Right hindlimb (tissue), 1 donor: Measurements from ENCODE around the gene TMEM255B.
"Not testable (repeated sequence)": the region's sequence is repeated elsewhere in the genome, so short reads cannot be mapped to it uniquely, and the experiment has no call there.

Experiments used
- DNase-seq: peaks from one replicate; pipeline ENCODE4 v3.0.0-alpha.2; 2018

The TMEM255B gene

GRCh38 chr13:113758651-113759524 lies at the start of gene TMEM255B:
Gene TMEM255B, plus strand, starts transcription at chr13:113759226. Its CDS starts 44 bp downstream, at chr13:113759270.
- DNase-seq = peak; percentile 87

GRCh38 chr13:113722921-113723320 lies 36.1 kb upstream of the TMEM255B start:
- DNase-seq = no peak

GRCh38 chr13:113723410-113724015 lies 35.5 kb upstream of the TMEM255B start:
- no peak for DNase-seq

GRCh38 chr13:113724016-113724758 lies 34.8 kb upstream of the TMEM255B start:
- no peak for DNase-seq

DNA sequence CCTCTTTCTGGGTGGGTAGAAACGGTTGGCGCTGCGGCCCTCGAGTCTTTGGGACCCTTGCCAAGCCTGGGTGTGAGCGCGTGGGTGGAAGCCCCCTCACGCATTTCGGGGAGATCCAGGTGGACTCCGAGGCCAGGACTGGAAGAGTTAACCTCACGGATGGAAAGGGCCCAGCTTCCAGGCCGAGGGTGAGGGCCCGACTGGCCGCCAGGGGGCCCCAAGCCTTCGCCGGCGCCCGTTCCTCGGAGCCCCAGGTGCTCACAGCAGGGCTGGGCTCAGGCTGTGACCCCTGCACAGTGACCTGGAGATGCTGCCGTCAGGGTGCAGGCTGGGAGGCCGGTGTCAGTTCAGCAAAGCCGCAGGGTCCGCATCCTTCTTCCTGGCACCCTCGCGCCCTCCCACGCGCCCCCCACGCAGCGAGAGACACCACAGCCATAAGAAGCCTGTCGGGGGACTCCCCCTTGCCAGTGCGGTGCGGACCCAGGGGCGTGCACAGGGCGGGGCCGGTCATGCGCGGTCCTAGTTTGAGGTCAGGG lies 34.2 kb upstream of the TMEM255B start:
- peak; percentile 76 for DNase-seq

DNA sequence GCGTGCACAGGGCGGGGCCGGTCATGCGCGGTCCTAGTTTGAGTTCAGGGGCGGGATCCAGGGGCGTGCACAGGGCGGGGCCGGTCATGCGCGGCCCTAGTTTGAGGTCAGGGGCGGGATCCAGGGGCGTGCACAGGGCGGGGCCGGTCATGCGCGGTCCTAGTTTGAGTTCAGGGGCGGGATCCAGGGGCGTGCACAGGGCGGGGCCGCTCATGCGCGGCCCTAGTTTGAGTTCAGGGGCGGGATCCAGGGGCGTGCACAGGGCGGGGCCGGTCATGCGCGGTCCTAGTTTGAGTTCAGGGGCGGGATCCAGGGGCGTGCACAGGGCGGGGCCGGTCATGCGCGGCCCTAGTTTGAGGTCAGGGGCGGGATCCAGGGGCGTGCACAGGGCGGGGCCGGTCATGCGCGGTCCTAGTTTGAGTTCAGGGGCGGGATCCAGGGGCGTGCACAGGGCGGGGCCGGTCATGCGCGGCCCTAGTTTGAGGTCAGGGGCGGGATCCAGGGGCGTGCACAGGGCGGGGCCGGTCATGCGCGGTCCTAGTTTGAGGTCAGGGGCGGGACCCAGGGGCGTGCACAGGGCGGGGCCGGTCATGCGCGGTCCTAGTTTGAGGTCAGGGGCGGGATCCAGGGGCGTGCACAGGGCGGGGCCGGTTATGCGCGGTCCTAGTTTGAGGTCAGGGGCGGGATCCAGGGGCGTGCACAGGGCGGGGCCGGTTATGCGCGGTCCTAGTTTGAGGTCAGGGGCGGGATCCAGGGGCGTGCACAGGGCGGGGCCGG lies 33.5 kb upstream of the TMEM255B start:
- DNase-seq = not testable (repeated sequence)

- DNase-seq = not testable (repeated sequence)
Measured at GRCh38 chr13:113726106-113726821, 32.8 kb upstream of the TMEM255B start.

- DNase-seq = no peak
Measured at GRCh38 chr13:113726961-113727411, 32.0 kb upstream of the TMEM255B start.

DNA sequence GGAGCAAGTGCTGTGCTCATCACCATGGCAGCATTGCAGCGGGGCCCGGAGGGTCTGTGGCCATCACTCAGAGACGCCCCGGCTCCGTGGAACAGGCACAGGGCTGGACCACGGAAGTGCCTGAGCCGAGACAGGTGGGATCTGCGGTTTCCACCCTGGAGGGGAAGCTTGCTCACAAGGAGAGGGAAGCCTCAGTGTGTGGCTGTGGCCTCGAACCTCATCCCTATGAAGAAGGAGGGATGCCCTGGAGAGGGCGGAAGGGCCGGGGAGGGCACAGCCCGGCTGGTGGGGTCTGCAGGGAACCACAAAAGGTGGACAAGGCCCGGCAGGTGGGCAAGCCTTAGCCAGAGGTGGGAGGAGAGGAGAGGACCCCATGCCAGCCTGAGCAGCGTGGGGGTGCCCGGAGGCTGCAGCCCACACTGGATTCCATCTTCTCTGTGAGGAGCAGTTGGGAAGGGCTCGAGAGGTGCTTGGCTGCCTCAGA lies 30.4 kb upstream of the TMEM255B start:
- DNase-seq = no peak

DNA sequence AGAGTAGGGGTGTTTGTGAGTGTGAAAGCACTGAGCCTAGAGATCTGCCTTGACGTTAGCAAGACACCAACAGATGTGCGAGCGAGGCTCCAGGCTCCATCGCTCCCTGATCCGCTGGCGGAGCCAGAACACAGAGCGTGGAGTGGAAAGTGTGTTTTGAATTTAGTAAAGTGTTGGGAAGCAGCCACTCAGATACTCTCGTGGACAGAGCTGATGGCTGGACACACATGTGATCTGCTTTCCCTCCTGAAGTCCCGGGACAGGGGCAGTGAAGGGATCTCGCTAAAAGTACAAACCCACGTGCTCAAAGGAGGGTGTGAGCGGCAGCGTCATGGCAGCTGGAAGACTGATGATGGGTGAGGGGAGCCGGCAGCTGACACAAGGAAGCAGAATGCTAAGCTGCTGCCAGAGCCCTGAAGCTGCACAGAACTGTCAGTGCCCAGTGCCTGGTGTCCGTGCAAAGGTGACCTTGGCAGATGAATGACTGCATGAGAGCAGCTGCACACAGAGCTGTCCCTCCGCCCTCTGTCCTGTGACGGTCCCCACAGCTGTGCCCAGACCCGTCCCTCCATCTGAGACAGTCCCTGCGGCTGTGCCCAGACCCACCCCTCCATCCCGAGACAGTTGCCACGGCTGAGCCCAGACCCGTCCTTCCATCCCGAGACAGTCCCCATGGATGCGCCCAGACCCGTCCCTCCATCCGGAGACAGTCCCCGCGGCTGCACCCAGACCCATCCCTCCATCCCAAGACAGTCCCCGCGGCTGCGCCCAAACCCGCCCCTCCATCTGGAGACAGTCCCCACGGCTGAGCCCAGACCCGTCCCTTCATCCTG lies 29.6 kb upstream of the TMEM255B start:
- DNase-seq = peak; percentile 71

- no peak for DNase-seq
Measured at GRCh38 chr13:113730258-113730691, 28.8 kb upstream of the TMEM255B start.

DNA sequence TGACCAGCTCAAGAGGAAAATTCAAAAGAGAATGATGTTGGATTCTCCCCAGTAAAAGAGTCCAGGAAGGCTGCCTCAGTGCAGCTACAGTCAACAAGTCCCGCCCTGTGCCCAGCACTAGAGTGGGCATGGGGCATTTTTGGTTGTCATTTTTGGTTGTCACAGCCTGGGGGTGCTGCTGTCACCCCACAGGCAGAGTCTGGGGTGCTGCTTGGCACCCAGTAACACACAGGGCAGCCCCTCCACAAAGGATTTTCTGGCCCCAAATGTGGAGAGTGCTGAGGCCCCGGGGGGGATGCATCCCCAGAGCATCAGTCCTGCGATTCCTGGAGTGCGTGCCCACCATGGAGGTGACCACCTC lies 28.2 kb upstream of the TMEM255B start:
- DNase-seq = no peak

DNA sequence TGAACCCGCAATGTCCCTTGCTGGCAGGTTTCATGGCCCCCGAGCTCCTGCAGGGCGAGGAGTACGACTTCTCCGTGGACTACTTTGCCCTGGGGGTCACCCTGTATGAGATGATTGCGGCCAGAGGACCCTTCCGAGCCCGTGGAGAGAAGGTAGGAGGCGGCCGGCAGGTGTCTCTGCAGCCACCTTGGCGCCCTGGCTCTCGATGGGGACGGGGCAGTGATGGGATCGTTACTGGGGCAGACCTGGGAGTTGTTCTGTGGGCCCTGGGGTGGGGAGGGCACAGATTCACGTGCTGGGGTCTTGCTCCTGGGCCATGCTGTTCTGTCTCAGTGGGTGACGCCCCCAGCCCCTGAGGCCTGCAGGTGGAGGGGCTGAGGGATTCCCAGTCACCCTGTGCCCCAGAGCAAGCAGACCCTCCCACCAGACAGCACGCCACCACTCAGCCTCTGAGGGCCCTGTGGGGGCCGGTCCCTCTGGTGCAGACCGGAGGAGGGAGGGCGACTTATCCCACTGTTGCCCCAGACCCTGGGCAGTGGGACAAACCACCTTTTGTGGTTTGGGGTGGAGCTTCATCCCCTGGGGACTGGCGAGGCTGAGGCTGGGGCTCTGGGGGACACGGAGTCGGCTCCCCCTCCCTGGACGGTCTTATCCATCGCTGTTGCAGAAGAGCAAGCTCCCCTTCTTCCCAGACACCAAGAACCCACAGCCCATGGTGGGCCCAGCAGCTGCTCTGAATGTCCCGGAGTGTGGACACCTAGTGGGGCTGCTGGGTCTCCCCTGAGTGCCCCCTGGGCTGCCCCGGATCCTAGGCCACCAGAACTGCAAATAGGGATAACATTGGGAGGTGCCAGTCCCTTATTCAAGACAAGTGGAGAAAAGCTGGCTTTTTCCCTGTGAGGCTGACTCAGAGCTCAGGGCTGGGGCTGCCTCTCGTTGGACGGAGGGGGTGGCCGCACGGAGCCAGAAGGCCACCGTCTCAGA lies 27.5 kb upstream of the TMEM255B start:
- DNase-seq = no peak

GRCh38 chr13:113732176-113732960 lies 26.7 kb upstream of the TMEM255B start:
- DNase-seq = no peak

- no peak for DNase-seq
Measured at GRCh38 chr13:113732961-113733950, 25.8 kb upstream of the TMEM255B start.

DNA sequence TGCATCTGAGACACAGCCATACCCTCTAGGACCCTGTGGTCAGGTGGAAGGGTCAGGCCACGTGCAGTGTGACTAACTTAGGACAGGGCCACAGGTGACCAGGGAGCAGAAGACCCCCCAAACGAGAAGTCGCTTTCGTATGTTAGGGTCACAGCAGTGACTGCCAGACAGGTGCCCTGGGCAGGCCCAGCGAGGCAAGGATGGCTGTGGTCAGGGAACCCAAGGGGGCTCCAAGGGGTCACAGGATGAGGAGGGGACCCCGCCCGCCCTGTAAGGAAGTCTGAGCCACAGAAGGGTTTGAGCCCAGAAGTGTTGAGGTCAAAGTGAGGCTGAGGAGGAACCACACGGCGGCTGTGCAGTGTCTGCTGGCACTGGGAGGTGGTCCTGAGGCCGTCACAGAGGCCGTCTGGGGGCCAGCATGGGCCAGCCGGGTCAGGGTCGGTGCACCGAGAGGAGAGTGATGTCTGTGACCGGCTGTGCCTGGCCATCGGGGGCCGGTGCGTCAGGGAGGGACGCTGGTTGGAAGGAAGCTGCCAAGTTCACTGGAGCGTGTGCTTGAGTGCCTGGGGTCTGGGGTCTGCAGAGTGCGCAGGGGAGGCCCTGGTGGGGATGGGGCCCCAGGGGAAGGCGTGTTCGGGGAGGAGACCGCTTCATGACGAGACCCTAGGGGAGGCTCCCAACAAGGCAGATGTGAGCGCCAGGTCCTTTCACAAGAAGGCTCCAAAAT lies 24.8 kb upstream of the TMEM255B start:
- DNase-seq = no peak

- DNase-seq = no peak
Measured at GRCh38 chr13:113734826-113735125, 24.2 kb upstream of the TMEM255B start.
